Immature natural killer cell (primary cell): ENCODE results near the gene CEP131. TPM values are rescaled to one million over a fixed set of nuclear protein-coding genes. Genes with fewer than 3 reads are reported as not detected.
A peak's percentile ranks its signal among the peaks of the same experiment; 100 is the strongest.
"Not testable (repeated sequence)": the region's sequence is repeated elsewhere in the genome, so short reads cannot be mapped to it uniquely, and the experiment has no call there.

Experiments used
- DNase-seq, 3 donors: peaks; one replicate each; pipeline ENCODE4 v3.0.0; 2022; ENCODE audit warnings: mixed read lengths in 1 of 3
- H3K27ac Mint-ChIP-seq, 6 donors: one replicate each; pipeline ENCODE4 v1.8.0; 2020; ENCODE audit warnings: mixed read lengths in 6 of 6, mild to moderate bottlenecking in 5 of 6, inconsistent platforms in 4 of 6, moderate library complexity in 3 of 6
- H3K27me3 Mint-ChIP-seq, 3 donors: one replicate each; pipeline ENCODE4 v1.8.0; 2020 to 2021; ENCODE audit warnings: low read depth in 3 of 3, mild to moderate bottlenecking in 3 of 3, mixed read lengths in 3 of 3, moderate library complexity in 3 of 3, inconsistent platforms in 1 of 3
- H3K36me3 Mint-ChIP-seq, 3 donors: one replicate each; pipeline ENCODE4 v1.8.0; 2020; ENCODE audit warnings: mixed read lengths in 3 of 3, inconsistent platforms in 2 of 3, mild to moderate bottlenecking in 2 of 3
- H3K4me1 Mint-ChIP-seq, 2 donors: one replicate each; pipeline ENCODE4 v1.8.0; 2020; ENCODE audit warnings: inconsistent platforms in 2 of 2, mild to moderate bottlenecking in 2 of 2, mixed read lengths in 2 of 2, moderate library complexity in 1 of 2
- H3K4me3 Mint-ChIP-seq, 5 donors: one replicate each; pipeline ENCODE4 v1.8.0; 2020; ENCODE audit warnings: mild to moderate bottlenecking in 5 of 5, mixed read lengths in 5 of 5, inconsistent platforms in 3 of 5, moderate library complexity in 3 of 5
- H3K9me3 Mint-ChIP-seq, 6 donors: one replicate each; pipeline ENCODE4 v1.8.0; 2020; ENCODE audit warnings: mild to moderate bottlenecking in 6 of 6, mixed read lengths in 6 of 6, inconsistent platforms in 4 of 6, moderate library complexity in 3 of 6
- polyA plus RNA-seq, 3 donors: library from polyadenylated mRNA; unstranded; fragments of 300-500 nt; fragmentation: Illumina TruSeq; gene quantifications; one replicate each; pipeline ENCODE4 v1.2.3, GENCODE V29; 2021

CEP131 gene
- polyA plus RNA-seq, 3 donors from 2014 or later = 0.43 to 7.4 (median 1.5) TPM

- no peaks in the 10 kb centered on the region for H3K36me3 Mint-ChIP-seq
- peak overlapping the region in 3 of 6 donors; percentile 50 to 59 (median 57) for H3K27ac Mint-ChIP-seq
- peak overlapping the region; percentile 61 to 81 (median 75) for H3K4me3 Mint-ChIP-seq
- peak; percentile 37 to 47 (median 46) for DNase-seq
- peaks cover 4 to 15% of the 10 kb centered on the region in 2 donors for H3K4me1 Mint-ChIP-seq
- peaks cover 0 to 2% (median 2%) of the 10 kb centered on the region in 3 donors for H3K27me3 Mint-ChIP-seq
- no peaks in the 10 kb centered on the region for H3K9me3 Mint-ChIP-seq
Observed at GRCh38 chr17:81160306-81160705, 62.5 kb downstream of the CEP131 start.

GRCh38 chr17:81159611-81160265, 63.0 kb downstream of the CEP131 start:
- H3K4me1 Mint-ChIP-seq = peaks cover 4 to 15% of the 10 kb centered on the region in 2 donors
- H3K9me3 Mint-ChIP-seq = no peaks in the 10 kb centered on the region
- peak overlapping the region in 4 of 5 donors; percentile 10 to 80 (median 62) for H3K4me3 Mint-ChIP-seq
- DNase-seq = no peak
- peaks cover 0 to 2% (median 2%) of the 10 kb centered on the region in 3 donors for H3K27me3 Mint-ChIP-seq
- H3K27ac Mint-ChIP-seq = peak overlapping the region in 2 of 6 donors; percentile 21 to 59
- H3K36me3 Mint-ChIP-seq = no peaks in the 10 kb centered on the region

- peak overlapping the region in 2 of 6 donors; percentile 21 to 40 for H3K27ac Mint-ChIP-seq
- peaks cover 4 to 14% of the 10 kb centered on the region in 2 donors for H3K4me1 Mint-ChIP-seq
- no peak for DNase-seq
- H3K36me3 Mint-ChIP-seq = no peaks in the 10 kb centered on the region
- H3K9me3 Mint-ChIP-seq = no peaks in the 10 kb centered on the region
- H3K4me3 Mint-ChIP-seq = peak overlapping the region; percentile 61 to 77 (median 67)
- peaks cover 0 to 2% (median 2%) of the 10 kb centered on the region in 3 donors for H3K27me3 Mint-ChIP-seq
Observed at GRCh38 chr17:81158688-81159590, 63.8 kb downstream of the CEP131 start.

GRCh38 chr17:81157848-81158687, 64.7 kb downstream of the CEP131 start:
- H3K9me3 Mint-ChIP-seq = no peaks in the 10 kb centered on the region
- peaks cover 4 to 14% of the 10 kb centered on the region in 2 donors for H3K4me1 Mint-ChIP-seq
- H3K27ac Mint-ChIP-seq = no peak overlapping the region

GRCh38 chr17:81156866-81157805, 65.6 kb downstream of the CEP131 start:
- peak overlapping the region in 1 of 5 donors; percentile 27 for H3K4me3 Mint-ChIP-seq
- peaks cover 4 to 16% of the 10 kb centered on the region in 2 donors for H3K4me1 Mint-ChIP-seq
- DNase-seq = no peak
- H3K27me3 Mint-ChIP-seq = peaks cover 0 to 2% (median 0%) of the 10 kb centered on the region in 3 donors
- no peak overlapping the region for H3K27ac Mint-ChIP-seq
- H3K36me3 Mint-ChIP-seq = no peaks in the 10 kb centered on the region
- no peaks in the 10 kb centered on the region for H3K9me3 Mint-ChIP-seq

More at GRCh38 chr17:81157848-81158687, 64.7 kb downstream of the CEP131 start:
- H3K4me3 Mint-ChIP-seq = peak overlapping the region in 2 of 5 donors; percentile 61 to 74
- no peak for DNase-seq
- peaks cover 0 to 2% (median 0%) of the 10 kb centered on the region in 3 donors for H3K27me3 Mint-ChIP-seq
- H3K36me3 Mint-ChIP-seq = no peaks in the 10 kb centered on the region

GRCh38 chr17:81154961-81155360, 67.8 kb downstream of the CEP131 start:
- peaks cover 7 to 14% of the 10 kb centered on the region in 2 donors for H3K4me1 Mint-ChIP-seq
- no peak overlapping the region for H3K27ac Mint-ChIP-seq
- H3K9me3 Mint-ChIP-seq = no peaks in the 10 kb centered on the region
- peaks cover 0 to 2% (median 0%) of the 10 kb centered on the region in 3 donors for H3K27me3 Mint-ChIP-seq
- no peaks in the 10 kb centered on the region for H3K36me3 Mint-ChIP-seq
- no peak overlapping the region for H3K4me3 Mint-ChIP-seq
- DNase-seq = no peak

GRCh38 chr17:81154016-81154415, 68.7 kb downstream of the CEP131 start:
- H3K4me3 Mint-ChIP-seq, H3K27ac Mint-ChIP-seq, H3K36me3 Mint-ChIP-seq, DNase-seq, H3K27me3 Mint-ChIP-seq, H3K9me3 Mint-ChIP-seq: not testable (repeated sequence)
- H3K4me1 Mint-ChIP-seq = peaks cover 10 to 15% of the 10 kb centered on the region in 2 donors

GRCh38 chr17:81153340-81153803, 69.4 kb downstream of the CEP131 start:
- Mint-ChIP-seq H3K4me1 (peaks cover 10 to 12% of the 10 kb centered on the region in 2 donors), H3K9me3 (no peaks in the 10 kb centered on the region), H3K4me3 (no peak overlapping the region), H3K27me3 (peaks cover 0 to 2% (median 0%) of the 10 kb centered on the region in 3 donors), H3K36me3 (no peaks in the 10 kb centered on the region), H3K27ac (no peak overlapping the region)
- DNase-seq = no peak

- H3K4me1 Mint-ChIP-seq = peaks cover 10 to 12% of the 10 kb centered on the region in 2 donors
- no peak overlapping the region for H3K27ac Mint-ChIP-seq
- H3K9me3 Mint-ChIP-seq = no peaks in the 10 kb centered on the region
- DNase-seq = no peak
- H3K4me3 Mint-ChIP-seq = no peak overlapping the region
- H3K36me3 Mint-ChIP-seq = no peaks in the 10 kb centered on the region
- H3K27me3 Mint-ChIP-seq = peaks cover 0 to 2% (median 0%) of the 10 kb centered on the region in 3 donors
Observed at GRCh38 chr17:81152288-81152828, 70.4 kb downstream of the CEP131 start.

- Mint-ChIP-seq H3K27ac (no peak overlapping the region), H3K4me1 (peaks cover 10 to 11% of the 10 kb centered on the region in 2 donors), H3K9me3 (no peaks in the 10 kb centered on the region), H3K4me3 (no peak overlapping the region), H3K27me3 (no peaks in the 10 kb centered on the region), H3K36me3 (no peaks in the 10 kb centered on the region)
- DNase-seq = no peak
Observed at GRCh38 chr17:81151278-81151677, 71.5 kb downstream of the CEP131 start.

GRCh38 chr17:81150377-81151077, 72.2 kb downstream of the CEP131 start:
- no peaks in the 10 kb centered on the region for H3K9me3 Mint-ChIP-seq
- H3K27ac Mint-ChIP-seq = peak overlapping the region in 3 of 6 donors; percentile 28 to 86 (median 51)
- peaks cover 10 to 11% of the 10 kb centered on the region in 2 donors for H3K4me1 Mint-ChIP-seq
- DNase-seq = no peak
- H3K36me3 Mint-ChIP-seq = no peaks in the 10 kb centered on the region
- H3K27me3 Mint-ChIP-seq = no peaks in the 10 kb centered on the region
- peak overlapping the region in 1 of 5 donors; percentile 67 for H3K4me3 Mint-ChIP-seq
